ENCODE data around the gene ALG12.

The ALG12 gene

DNA sequence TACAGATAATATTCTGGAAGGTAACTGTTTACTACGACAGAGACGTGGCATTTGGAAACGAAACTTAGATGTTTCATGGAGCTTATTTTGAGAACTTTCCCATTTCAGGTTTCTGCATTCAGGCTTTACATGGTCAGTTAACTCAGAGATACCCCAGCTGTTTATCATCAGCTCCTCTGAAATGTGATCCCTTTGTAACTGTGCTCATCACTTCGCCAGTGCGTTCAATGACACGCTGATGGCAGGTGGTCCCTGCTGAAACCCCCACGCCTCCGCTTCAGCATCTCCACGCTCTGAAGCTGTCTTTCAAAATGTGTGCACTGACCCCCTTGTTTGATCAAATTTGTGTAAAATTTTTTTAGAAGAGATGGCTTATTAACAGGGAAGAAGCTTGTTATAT, 30.5 kb downstream of the ALG12 start:
- Histone ChIP-seq H3K9ac (ENCODE audit: low read length) (no peak overlapping the region), H3K4me1 (ENCODE audit: insufficient read depth, low read length, severe bottlenecking) (no peaks in the 10 kb centered on the region), H3K4me2 (ENCODE audit: low read length) (no peak overlapping the region), H2AFZ (ENCODE audit: low read length) (no peak overlapping the region), H3K4me3 (ENCODE audit: low read depth, low read length, poor library complexity, severe bottlenecking) (no peak overlapping the region), H3K27ac (ENCODE audit: low read depth, low read length, poor library complexity, severe bottlenecking) (no peak overlapping the region), H3K27me3 (ENCODE audit: insufficient read depth, low read length) (no peaks in the 10 kb centered on the region), H3K79me2 (ENCODE audit: insufficient read depth, low read length) (no peaks in the 10 kb centered on the region; the same call in 1 of the 2 replicates), H4K20me1 (ENCODE audit: insufficient read depth, low read length) (no peaks in the 10 kb centered on the region), H3K9me3 (ENCODE audit: low read length) (peaks cover 7% of the 10 kb centered on the region; the same call in 1 of the 2 replicates), H3F3A (ENCODE audit: insufficient read depth, low read length) (no peaks in the 10 kb centered on the region), H3K9me2 (ENCODE audit: low read depth, low read length) (no peaks in the 10 kb centered on the region), H3K36me3 (ENCODE audit: insufficient read depth, low read length) (peaks cover 93% of the 10 kb centered on the region)
- TF ChIP-seq CTCF (IDR thresholded peaks at IDR 0.05; ENCODE audit: low read length) (no peak), EZH2 (IDR thresholded peaks at IDR 0.05; ENCODE audit: borderline replicate concordance, low read length) (no peak)

DNA sequence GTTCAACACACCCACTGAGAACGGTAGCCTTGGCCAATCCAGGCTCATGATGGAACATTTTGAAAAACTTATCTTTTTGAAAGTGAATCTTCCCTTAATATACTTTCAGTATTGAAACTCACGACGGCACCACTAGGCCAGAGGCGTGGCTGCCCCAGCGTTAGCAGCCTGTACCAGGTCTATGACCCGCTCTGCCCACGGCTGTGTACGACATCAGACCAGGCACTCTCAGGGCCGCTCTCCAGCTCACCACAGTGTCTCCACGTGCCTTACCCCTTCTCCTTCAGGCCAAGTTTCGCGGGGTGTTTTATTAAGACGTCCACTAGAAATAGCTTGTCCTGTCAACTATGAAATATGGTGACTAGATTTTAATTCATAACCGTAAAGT, 31.2 kb downstream of the ALG12 start:
- no peak overlapping the region for H3K4me2 ChIP-seq (ENCODE audit: low read length)
- H3K4me1 ChIP-seq (ENCODE audit: insufficient read depth, low read length, severe bottlenecking): no peaks in the 10 kb centered on the region
- no peak overlapping the region for H2AFZ ChIP-seq (ENCODE audit: low read length)
- peaks cover 4% of the 10 kb centered on the region for H3K79me2 ChIP-seq (ENCODE audit: insufficient read depth, low read length)
- H3K27me3 ChIP-seq (ENCODE audit: insufficient read depth, low read length): no peaks in the 10 kb centered on the region
- H3K27ac ChIP-seq (ENCODE audit: low read depth, low read length, poor library complexity, severe bottlenecking): no peak overlapping the region
- H3K4me3 ChIP-seq (ENCODE audit: low read depth, low read length, poor library complexity, severe bottlenecking): no peak overlapping the region
- no peaks in the 10 kb centered on the region for H4K20me1 ChIP-seq (ENCODE audit: insufficient read depth, low read length)
- no peak for TF ChIP-seq CTCF (IDR thresholded peaks at IDR 0.05; ENCODE audit: low read length)
- no peak for TF ChIP-seq EZH2 (IDR thresholded peaks at IDR 0.05; ENCODE audit: borderline replicate concordance, low read length)
- peaks cover 96% of the 10 kb centered on the region for H3K36me3 ChIP-seq (ENCODE audit: insufficient read depth, low read length)
- no peaks in the 10 kb centered on the region for H3F3A ChIP-seq (ENCODE audit: insufficient read depth, low read length)
- no peak overlapping the region for H3K9ac ChIP-seq (ENCODE audit: low read length)
- no peaks in the 10 kb centered on the region for H3K9me2 ChIP-seq (ENCODE audit: low read depth, low read length)
- peaks cover 7% of the 10 kb centered on the region; the same call in 1 of the 2 replicates for H3K9me3 ChIP-seq (ENCODE audit: low read length)

GRCh38 chr22:49886346-49887063, 31.7 kb downstream of the ALG12 start:
- no peaks in the 10 kb centered on the region for H3K9me2 ChIP-seq (ENCODE audit: low read depth, low read length)
- no peak overlapping the region for H3K9ac ChIP-seq (ENCODE audit: low read length)
- no peaks in the 10 kb centered on the region for H3K27me3 ChIP-seq (ENCODE audit: insufficient read depth, low read length)
- no peak for TF ChIP-seq CTCF (IDR thresholded peaks at IDR 0.05; ENCODE audit: low read length)
- no peak for TF ChIP-seq EZH2 (IDR thresholded peaks at IDR 0.05; ENCODE audit: borderline replicate concordance, low read length)
- H4K20me1 ChIP-seq (ENCODE audit: insufficient read depth, low read length): no peaks in the 10 kb centered on the region
- peaks cover 10% of the 10 kb centered on the region for H3K79me2 ChIP-seq (ENCODE audit: insufficient read depth, low read length)
- no peak overlapping the region for H3K27ac ChIP-seq (ENCODE audit: low read depth, low read length, poor library complexity, severe bottlenecking)
- H3K9me3 ChIP-seq (ENCODE audit: low read length): peaks cover 7% of the 10 kb centered on the region; the same call in 1 of the 2 replicates
- H3K36me3 ChIP-seq (ENCODE audit: insufficient read depth, low read length): peaks cover 99% of the 10 kb centered on the region
- no peak overlapping the region for H3K4me2 ChIP-seq (ENCODE audit: low read length)
- H3F3A ChIP-seq (ENCODE audit: insufficient read depth, low read length): no peaks in the 10 kb centered on the region
- H3K4me1 ChIP-seq (ENCODE audit: insufficient read depth, low read length, severe bottlenecking): no peaks in the 10 kb centered on the region
- no peak overlapping the region for H3K4me3 ChIP-seq (ENCODE audit: low read depth, low read length, poor library complexity, severe bottlenecking)
- H2AFZ ChIP-seq (ENCODE audit: low read length): no peak overlapping the region
